ENCODE results near the gene ATP1A2.

Gene ATP1A2

DNA sequence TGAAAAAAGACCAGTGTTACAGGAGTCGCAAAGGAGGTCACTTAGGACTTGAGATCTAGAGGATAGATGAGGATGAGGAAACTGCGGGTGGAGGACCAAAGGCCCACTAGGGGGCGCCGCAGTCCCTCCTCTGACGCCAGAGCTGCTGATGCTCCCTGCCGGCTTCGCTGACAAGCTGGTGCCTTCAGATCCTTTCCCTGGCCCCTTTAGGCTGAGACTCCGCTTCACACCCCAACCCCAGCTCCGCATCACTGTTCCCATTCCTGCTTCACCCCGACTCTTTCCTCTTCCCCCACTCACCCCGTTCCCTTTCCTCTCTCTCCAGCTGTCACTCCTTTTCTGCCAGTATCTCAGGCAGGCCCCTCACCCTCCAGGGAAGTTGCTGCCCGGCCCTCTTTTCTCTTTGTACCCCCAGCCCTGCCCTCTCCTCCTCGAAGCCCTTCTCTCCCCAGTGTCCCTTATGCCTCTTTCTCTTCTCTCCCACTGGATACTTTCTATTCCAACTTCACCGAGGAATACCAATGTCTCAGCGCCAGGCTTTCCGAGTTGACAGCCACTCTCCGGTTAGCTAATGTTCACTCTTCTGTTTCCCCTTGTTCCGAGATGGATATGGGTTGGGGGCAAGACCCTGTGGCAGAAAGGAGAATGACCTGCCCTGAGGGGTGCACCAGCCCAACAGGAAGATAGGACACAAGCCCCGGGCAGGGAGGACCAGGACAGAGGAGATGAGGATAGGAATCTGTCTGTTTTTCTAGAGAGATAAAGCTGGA is 29.7 kb upstream of the ATP1A2 start:
- peak; percentile 83 for DNase-seq

DNA sequence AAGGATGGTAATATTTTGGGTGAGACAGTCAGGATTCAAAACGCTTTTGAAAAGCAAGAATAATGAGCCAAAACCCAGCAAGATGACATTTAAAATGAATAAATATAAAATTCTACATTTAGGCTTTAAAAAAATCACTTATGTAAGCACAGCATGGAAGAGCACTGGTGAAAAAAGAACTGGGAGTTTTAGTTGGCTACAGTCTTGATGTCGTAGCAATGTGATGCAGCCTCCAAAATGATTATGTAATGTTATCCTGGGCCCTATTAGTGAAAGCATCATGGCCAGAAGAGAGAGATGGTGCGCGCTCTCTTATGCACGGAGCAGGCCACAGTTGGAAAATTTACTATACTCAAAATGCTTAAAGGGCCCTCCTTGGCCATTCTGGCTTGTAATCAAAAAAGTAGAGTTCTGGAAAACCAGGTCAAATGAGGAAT is 29.1 kb upstream of the ATP1A2 start:
- DNase-seq, result no peak

DNA sequence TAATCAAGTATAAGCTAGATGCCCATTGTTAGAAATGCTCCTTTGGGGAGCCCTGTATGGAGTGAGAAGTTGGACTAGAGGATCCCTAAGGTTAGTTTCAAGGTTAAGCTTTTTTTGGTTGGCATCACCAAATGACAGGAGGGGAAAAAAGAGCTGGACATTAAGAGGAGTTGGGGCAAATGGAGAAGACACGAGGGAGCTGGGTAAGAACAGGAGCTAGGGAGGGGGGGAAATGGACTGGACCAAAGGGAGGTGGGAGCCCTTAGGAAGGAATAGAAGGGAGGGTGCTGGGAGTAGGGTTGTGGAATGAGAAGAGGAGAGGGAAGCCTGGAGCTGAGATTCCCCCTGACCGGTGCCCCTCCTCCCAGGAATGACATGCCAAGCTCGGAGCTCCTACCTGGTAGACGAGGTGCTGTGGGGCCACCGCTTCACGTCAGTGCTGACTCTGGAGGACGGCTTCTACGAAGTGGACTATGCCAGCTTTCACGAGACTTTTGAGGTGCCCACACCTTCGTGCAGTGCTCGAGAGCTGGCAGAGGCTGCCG is 28.4 kb upstream of the ATP1A2 start:
- DNase-seq, result no peak

DNA sequence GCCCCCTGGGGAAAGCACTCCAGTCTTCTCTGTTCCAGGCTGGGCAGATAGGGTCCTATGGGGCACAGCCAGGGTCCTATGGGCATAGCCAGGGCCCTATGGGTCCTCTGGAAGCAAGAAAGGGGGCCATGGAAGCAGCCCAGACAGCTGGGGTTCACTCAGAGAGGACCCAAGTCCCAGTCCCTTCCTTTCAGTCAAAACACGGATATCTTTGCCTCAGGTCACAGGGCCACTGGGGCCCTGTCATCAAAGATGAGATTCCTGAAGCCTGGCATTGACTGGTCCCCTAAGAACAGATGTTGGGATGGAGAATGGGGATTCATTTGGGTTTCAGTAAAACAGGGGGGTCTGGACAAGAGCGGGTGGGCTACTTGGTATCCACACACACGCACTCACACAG is 25.7 kb upstream of the ATP1A2 start:
- no peak for DNase-seq

DNA sequence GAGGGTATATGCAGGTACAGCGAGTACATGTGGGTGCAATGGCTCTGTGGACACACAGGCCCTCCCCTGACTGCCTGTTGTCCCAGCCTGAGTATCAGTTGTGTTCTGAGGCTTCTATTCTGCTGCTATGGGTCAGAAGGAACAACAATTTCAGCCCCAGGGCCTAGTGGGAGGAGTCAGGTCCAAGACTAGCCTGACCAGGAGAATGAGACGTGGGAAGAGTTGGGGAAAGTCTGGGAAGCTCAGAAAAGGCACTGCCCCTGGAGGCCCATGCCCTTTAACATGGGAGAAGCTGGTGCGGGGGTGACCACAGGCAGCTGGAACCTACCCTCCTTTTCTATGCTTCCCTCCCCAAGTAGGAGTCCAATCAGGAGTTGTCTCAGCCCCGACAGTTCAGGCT is 24.8 kb upstream of the ATP1A2 start:
- no peak for DNase-seq

DNA sequence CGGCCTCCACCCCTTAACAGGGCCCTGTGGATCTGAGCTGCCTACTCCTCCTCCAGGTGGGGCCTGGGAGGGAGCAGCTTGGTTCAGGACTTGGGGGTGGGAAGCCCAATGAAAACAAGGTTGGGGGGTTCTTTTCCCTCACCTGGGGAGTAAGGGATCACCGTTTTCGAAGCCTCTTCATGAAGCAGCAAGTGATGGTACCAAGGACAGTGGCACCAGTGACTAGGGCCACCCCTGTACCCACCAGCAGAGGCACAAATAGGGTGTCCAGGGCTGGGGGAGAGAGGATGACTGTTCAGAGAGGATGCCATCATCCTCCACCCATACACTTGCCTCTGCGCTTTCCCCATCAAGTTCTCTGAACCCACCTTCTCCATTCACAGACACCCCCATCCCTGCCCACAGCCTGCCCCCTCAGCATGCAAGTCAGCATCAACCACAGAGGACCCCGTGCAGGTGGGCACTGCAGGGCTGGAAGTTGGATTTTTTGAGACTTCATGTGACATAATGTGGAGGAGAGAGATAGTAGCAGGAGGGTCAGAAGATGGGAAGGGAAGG is 23.8 kb upstream of the ATP1A2 start:
- no peak for DNase-seq

DNA sequence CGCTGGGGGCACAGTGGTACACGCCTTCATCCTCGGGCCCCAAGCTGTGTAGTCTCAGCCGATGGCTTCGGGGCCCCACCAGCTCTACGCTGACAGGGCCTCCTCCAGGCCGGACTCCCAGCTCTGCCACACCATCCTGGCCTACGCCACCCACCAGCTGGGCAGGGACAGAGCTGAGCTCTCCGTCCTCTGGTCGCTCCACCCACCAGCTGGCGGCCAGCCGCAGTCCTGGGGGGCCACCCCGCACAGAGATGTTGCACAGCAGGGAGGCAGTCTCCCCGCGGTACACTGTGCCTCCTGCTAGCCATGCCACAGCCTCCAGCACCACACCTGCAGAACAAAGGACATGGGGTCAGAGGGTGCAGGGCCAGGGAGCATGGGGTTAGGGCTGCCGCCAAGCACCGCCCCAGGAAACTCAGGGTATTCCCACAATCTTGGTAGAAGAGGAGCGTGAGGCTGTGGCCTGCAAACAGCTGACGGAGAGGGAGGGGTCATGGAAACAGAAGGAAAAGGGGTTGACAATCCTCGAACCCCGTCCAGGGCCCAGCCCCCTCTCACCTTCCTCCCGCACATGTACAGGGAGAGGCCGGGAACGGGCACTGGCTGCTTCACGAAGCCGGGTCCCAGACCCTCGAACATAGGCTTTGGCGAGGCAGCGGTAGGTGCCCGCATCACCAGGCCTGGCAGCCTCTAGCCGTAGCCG is 23.0 kb upstream of the ATP1A2 start:
- DNase-seq, result no peak

DNA sequence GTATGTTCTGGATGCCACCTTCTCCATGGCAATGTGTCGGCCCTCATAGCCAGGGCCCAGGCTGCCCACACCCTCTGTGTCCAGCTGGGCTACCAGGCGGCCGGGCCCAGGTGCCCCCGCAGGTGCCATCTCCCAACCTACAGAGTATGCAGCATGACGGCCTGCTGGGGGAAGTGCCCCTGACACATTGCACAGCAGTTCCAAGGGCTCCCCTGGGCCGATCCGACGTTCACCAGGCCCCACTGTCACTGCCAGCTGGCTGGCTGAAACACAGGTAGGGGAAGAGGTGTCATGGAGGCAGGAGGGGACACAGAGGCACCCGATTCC is 22.5 kb upstream of the ATP1A2 start:
- DNase-seq, result no peak

DNA sequence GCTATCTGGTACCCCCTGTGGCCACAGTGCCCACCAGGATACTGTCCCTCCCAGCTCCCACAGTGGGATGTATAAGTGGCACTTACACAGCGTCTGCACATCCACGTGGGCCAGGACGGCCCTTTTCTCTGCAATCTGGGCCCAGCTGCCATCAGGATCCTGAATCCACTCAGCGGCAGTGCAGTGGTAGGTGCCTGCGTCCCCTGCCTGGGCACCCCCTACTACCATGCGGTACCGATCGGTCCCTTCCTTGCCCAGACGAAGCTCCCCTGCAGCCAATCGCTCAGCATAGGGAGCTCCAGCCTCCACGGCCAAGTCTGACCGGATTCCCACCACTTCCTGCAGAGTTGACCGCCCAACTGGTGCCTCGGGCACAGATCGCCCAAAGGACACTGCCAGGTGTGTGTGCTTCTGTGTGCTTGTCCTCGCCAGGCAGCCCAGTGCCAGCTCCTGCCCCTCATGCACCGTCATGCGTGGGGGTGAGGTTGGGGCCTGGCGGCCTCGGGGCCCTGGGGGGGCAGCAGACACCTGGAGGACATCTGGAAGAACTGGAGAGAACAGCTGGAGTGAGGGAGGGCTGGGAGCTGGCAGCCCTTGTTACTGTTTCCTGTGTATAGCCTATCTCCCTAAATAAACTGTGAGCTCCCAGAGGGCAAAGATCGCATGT is 21.8 kb upstream of the ATP1A2 start:
- DNase-seq, result no peak

DNA sequence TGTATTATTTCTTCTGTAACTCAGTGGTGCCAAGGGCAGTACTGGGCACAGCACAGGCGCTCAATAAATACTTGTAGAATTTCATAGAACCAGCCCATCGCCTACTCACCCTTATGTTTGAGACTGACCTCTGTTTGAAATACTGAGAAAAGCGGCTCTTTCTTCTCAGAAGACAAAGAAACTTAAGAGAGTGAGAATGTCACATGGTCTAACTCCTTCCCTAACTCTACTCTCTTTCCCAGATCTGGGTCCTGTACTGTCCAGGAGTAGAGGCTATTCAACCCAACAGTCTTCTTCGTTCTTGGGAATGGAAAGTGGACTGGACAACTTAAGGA is 21.3 kb upstream of the ATP1A2 start:
- no peak for DNase-seq

DNA sequence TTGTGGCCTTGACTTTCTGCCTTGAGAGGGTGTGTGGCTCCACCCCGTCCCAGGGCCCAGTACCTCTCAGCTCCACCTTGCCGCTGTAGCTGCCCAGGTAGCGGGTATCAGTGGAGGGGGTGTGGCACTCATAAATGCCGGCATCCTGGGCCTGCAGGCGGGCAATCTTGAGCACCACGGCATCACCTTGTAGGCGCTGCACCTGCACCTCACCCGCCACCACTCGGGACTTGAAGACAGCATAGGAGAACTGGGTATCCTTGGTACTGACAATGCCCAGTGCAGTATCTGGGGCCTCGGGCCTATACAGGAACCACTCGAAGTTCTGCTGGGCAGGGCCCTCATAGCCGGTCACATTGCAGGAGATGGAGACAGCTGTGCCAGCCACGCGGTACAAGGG is 20.8 kb upstream of the ATP1A2 start:
- DNase-seq, result no peak

DNA sequence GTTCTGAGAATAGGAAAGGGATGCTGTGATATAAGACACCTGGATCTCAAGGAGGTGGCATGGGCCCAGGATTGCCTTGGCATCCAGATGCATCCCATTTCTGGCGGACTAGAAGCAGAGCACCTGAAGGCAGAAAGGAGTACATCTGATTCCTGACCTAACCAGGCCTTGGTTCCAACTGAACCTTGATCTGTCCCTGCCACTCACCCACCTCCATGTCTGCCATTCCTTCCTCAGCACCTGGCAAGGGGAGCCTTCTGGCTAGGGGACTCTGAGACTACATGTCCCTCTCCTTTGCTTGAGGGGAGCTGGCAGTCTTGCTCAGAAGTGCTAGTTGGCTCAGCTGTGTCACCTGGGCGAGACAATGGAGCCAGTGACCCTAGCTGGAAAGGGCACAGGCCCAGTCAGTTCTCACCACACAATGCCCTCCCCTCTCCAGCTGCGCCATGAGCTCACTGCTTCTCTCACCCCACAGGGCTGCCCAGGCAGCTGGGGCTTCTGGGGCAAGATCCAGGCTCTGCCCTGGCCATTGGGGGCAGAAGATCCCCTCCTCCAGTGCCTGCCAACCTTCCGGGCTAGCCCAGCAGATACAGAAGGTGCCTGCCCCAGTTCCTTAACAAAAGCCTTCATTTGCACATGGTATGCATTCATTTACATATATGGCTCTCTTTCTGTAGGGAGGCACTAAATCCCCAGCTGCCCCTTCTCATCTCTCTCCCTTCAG is 20.0 kb upstream of the ATP1A2 start:
- DNase-seq, result no peak

DNA sequence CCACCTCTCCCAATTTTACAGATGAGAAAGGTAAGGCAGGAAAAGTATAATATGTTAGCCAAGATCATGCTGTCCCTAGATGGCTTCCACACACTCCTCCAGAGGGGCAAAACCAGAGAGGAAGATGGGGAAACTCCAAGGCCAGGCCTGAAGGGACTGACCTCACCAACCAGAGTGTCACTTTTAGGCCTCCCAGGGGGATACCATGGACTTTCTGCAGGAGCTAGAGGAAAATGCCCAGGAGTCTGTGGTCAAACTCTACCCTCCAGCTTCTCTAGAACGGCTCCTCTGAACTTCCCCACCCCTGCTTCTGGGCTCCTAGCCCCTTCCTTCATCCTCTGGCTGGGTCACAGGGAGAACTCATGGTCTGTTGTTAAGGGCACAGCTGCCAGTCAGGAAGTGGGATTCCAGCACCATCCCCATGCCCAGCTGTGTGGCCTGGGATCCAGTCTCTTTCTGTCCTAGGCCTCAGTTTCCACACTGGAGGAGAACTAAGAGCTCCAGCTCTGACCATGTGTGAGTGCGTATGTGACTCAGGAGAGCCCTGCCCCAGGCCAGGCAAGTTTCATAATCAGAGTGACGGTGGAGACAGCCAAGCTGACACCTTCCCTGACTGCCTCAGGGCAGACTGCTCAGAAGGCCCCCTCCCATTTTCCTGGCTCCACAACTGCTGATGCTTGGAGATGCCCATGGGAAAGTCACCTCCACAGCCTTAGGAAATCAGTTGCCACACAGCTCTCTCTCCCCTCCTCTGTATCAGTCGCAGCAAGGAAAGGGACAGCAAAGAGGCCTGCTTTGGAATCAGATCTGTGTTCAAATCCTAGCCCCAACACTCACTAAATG is 19.1 kb upstream of the ATP1A2 start:
- DNase-seq, result peak; percentile 24

DNA sequence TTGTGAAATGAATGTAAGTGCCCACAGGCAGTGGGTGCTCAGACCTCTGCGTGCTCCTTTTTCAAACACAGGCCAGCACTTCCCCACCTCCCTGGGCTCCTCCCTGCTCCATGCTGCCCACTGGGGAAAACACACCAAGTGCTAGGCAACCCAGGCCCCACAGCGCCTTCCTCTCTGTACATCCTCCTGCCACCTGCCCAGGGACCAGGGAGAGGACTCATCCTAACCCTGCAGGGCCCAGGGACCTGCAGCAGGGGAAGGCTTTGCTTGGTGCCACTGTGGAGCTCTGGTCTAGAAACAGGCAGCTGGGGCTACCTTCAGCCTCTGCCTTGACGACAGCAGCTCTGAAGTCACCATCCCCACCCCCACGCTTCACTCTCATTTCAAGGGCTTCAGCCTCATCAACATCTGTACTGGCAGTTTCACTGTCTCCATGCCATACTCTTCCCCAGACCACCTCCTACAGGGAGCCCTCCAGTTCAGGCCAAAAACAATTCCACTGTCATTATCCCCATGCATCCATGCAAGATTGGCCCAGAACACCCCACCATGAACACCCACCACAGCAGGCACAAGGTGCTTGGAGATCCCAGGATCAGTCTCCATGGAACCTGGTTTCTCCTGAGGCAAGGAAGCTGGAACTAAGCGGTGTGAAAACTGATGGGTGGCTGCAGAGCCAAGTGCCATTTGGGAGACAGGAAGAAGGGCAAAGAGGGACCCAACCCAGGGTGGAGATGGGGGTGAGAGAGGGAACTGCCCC is 18.2 kb upstream of the ATP1A2 start:
- peak; percentile 29 for DNase-seq

DNA sequence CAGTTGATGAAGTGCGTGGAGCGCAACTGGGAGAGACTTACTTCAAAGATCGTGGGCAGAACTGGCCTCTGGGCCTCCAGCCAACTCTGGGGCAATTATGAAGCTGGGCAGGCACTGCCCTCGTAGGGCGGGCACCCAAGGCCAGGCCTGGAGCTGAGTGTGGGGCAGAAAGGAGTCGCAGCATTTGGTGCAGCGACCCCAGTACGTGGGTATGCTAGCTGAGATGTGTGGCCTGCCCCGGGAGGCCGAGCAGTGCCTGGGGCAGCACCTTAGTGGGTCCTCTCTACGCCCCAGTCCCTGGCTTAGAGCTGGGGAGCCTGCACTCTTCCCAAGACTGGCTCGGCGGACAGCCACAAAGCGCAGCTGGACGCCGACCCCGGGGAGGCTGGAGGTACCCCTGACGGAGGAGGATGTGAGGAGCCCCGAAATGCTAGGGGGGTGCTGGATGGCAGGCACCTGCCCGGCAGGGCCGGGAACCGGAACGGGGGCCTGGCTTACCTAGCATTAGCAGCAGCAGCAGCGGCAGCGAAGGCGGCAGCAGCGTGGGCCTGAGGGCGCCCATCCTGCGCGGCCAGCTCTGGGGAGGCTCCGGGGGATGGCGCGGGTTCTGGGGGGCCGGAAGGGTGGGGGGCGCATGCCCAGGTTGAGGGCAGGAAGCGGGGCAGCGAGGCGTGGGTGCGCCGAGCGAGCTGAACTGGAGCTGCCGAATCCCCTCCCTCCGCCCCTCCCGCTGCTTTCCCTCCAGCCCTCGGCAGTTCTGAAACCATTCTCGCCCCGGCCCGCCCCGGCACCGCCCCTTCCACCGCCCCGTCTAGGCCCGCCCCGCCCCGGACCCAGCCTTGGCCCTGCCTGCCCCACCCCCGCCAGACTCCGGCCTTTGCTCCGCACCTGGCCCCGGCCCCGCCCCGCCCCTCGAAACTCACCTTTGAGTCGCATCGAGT is 17.4 kb upstream of the ATP1A2 start, which contains the start of gene IGSF8:
TSS of gene IGSF8 (minus strand) at position 709 of the 941 bp plus-strand sequence. CDS start at position 562, 147 bp downstream.
- peak; percentile 93 for DNase-seq

DNA sequence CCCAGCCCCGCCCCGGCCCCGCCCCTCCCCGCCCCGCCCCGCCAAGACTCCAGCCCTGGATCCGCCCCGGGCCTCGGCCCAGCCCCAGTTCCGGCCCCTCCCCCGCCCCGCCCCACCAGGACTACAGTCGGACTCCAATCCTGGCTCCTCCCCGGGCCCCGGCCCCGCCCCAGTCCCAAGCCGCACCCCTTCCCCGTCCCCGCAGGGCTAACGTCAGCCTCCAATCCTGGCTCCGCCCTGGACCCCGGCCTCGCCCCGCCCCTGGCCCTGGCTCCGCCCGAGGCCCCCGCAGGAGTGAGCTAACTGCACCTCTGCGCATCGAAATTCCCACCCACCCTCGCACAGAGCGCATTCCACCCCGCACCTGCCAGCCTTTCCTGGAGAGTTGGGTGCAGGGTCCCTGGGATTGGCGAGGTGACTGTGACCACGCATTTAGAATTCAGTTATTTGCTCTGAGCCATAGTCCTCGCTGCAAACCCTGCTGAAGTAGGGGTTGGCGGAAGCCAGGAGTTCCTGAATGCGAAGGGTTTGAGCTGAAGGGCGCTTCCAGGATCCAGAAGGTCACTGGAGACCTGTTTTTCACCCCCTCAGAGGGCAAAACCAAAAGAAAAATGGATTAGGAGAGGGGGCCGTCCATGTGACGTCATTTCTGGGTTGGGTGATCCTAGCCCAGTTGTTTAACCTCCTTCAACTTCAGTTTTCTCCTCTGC is 16.6 kb upstream of the ATP1A2 start:
- peak; percentile 99 for DNase-seq

DNA sequence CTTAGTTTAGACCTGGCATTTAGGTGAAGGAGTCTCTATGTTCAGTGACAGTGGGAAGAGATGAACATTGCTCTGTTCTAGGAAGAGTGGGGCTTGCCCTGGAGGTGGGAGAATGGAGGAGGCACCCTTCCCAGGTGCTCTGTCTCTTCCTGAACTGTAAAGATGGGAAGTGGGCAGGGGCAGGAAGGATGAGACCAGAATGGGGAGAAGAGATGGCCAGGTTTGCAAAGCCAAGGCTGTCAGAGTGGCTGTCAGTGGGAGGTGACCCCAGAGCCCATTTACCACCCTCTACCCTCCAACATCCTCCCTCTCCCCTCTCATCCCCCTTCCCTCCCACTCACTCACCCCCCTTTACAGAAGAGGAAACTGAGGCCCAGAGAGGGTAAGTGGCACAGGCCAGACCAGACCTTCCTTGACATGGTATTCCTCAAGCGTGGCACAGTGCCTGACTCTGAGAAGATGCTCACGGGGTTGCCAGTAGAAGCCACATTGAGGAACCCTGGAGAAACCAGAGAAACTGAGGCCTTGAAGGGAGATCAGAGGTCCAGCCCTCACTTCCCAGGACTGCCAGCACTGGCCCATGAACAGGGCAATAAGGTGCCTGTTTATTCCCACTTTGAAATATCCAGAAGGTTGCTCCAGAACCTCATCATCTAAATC is 15.7 kb upstream of the ATP1A2 start:
- DNase-seq, result no peak

DNA sequence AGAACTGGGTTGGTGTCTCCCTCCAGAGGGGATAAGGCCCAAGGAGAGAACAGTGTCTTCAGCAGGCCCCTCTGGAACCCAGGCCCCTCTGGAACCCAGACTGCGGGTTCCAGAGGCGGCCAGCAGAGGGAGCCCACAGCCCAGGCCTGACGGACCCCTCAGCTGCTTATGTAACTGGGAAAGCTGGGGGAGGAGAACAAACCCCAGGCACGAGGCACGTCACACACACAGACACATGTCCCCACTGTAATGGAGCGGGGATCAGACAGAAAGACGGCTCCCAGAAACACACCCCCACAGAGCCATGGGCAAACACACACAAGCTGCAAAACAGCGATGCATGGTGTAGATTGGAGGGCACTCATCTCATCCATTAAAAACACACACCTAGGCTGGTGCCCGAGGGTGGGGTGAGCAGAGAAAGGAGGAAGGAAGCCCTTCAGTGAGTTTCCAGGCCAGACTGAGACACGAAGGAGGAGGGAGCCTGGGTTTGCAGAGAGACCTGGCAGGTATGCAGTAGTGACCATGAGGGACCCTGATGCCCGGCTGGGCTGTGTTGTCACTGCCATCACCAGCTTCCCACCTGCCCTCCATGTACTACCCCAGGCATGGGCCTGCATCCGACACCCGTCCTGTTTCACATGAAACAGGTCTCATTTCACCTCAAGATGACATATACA is 14.4 kb upstream of the ATP1A2 start:
- peak; percentile 79 for DNase-seq

Measured in activated CD4-positive, alpha-beta T cell treated with anti-CD3 and anti-CD28 coated beads, Interleukin-2, Interleukin-6, amounts not matched to agents 100 ng/mL and 50 ng/mL, durations not matched to agents 16 hours and 8 hours (primary cell).